Mesendoderm (in vitro differentiated cells): ENCODE results near the gene RPS6KB2. TPM values are rescaled to one million over a fixed set of nuclear protein-coding genes. Genes with fewer than 3 reads are reported as not detected.
A peak's percentile ranks its signal among the peaks of the same experiment; 100 is the strongest.

ENCODE experiments used
- DNase-seq: peaks from one replicate; pipeline ENCODE4 v3.0.0; 2013
- H2AK5ac ChIP-seq: 2 replicates; pipeline ENCODE4 v1.6.1; 2013; ENCODE audit warnings: low read length, inconsistent platforms
- H2BK120ac ChIP-seq: 2 replicates; pipeline ENCODE4 v1.6.1; 2013; ENCODE audit warnings: low read depth, mild to moderate bottlenecking, low read length, moderate library complexity, mixed read lengths
- H2BK15ac ChIP-seq: replicated peaks from 2 replicates; pipeline ENCODE4 v1.6.1; 2013; ENCODE audit warnings: low read depth, mild to moderate bottlenecking, moderate library complexity
- H2BK5ac ChIP-seq: 2 replicates; pipeline ENCODE4 v1.6.1; 2013; ENCODE audit warnings: low read length, inconsistent platforms
- H3K18ac ChIP-seq: 2 replicates; pipeline ENCODE4 v1.6.1; 2013; ENCODE audit warnings: mild to moderate bottlenecking, low read length, mixed read lengths
- H3K23ac ChIP-seq: one replicate; pipeline ENCODE4 v1.6.1; 2013; ENCODE audit warnings: low read length
- H3K27ac ChIP-seq: 2 replicates; pipeline ENCODE4 v1.5.1; 2013; ENCODE audit warnings: low read depth, mild to moderate bottlenecking, inconsistent platforms, low read length, moderate library complexity
- H3K27me3 ChIP-seq: 2 replicates; pipeline ENCODE4 v1.6.1; 2013; ENCODE audit warnings: low read length, control low read depth, mild to moderate bottlenecking, inconsistent platforms; ENCODE audit not compliant: insufficient read depth, poor library complexity
- H3K36me3 ChIP-seq: 2 replicates; pipeline ENCODE4 v1.6.1; 2013; ENCODE audit warnings: low read length, inconsistent platforms; ENCODE audit not compliant: control insufficient read depth, insufficient read depth
- H3K4ac ChIP-seq: one replicate; pipeline ENCODE4 v1.6.1; 2013; ENCODE audit warnings: low read depth, mild to moderate bottlenecking, low read length, moderate library complexity
- H3K4me1 ChIP-seq: 2 replicates; pipeline ENCODE4 v1.6.1; 2013; ENCODE audit warnings: low read depth, low read length, inconsistent platforms; ENCODE audit not compliant: control insufficient read depth
- H3K4me2 ChIP-seq: 2 replicates; pipeline ENCODE4 v1.6.1; 2013; ENCODE audit warnings: low read length
- H3K4me3 ChIP-seq: 2 replicates; pipeline ENCODE4 v1.5.1; 2013; ENCODE audit warnings: mild to moderate bottlenecking, low read length
- H3K56ac ChIP-seq: one replicate; pipeline ENCODE4 v1.6.1; 2013; ENCODE audit warnings: low read length
- H3K79me1 ChIP-seq: 2 replicates; pipeline ENCODE4 v1.6.1; 2013; ENCODE audit warnings: low read length, inconsistent platforms
- H3K79me2 ChIP-seq: 2 replicates; pipeline ENCODE4 v1.6.1; 2013; ENCODE audit warnings: mild to moderate bottlenecking, low read length; ENCODE audit not compliant: control insufficient read depth, insufficient read depth
- H3K9ac ChIP-seq: 2 replicates; pipeline ENCODE4 v1.6.1; 2013; ENCODE audit warnings: low read length, inconsistent platforms
- H4K5ac ChIP-seq: one replicate; pipeline ENCODE4 v1.6.1; 2013; ENCODE audit warnings: low read length
- H4K8ac ChIP-seq: one replicate; pipeline ENCODE4 v1.6.1; 2013; ENCODE audit warnings: low read depth, mild to moderate bottlenecking, control low read depth, low read length, moderate library complexity
- WGBS: extraction: QIAGEN DNeasy Blood & Tissue Kit; methylation state at CpG from one replicate; pipeline ENCODE4 v1.1.7; 2013; ENCODE audit warnings: low lambda C conversion rate, missing lambda C conversion rate; ENCODE audit not compliant: insufficient coverage; ENCODE audit errors: extremely low coverage; 5-methylcytosine and 5-hydroxymethylcytosine counted together
- polyA plus RNA-seq, 2 experiments: library from polyadenylated mRNA; stranded (reverse); fragments of 200-250 nt; gene quantifications; one replicate each; pipeline ENCODE4 v1.2.3, GENCODE V29; 2013

Gene RPS6KB2
- 26.5 TPM for polyA plus RNA-seq (2013, experiment 1 of 2)
- polyA plus RNA-seq (2013, experiment 2 of 2), result 27.8 TPM

- peak within 1 kb of the TSS; percentile 52 for H3K18ac ChIP-seq
- peak within 1 kb of the TSS; percentile 100 for H3K4me2 ChIP-seq
- H3K4me1 ChIP-seq, result no peaks in the 10 kb centered on the region
- H4K5ac ChIP-seq, result no peak within 1 kb of the TSS
- no peak within 1 kb of the TSS for H3K27ac ChIP-seq
- H3K23ac ChIP-seq, result no peak within 1 kb of the TSS
- peak within 1 kb of the TSS; percentile 93 for H3K4me3 ChIP-seq
- peak within 1 kb of the TSS; percentile 99 for H3K56ac ChIP-seq
- peak within 1 kb of the TSS; percentile 54 for H2AK5ac ChIP-seq
- H3K36me3 ChIP-seq, result peaks cover 2% of the 10 kb centered on the region
- peaks cover 9% of the 10 kb centered on the region for H3K79me1 ChIP-seq
- no peak within 1 kb of the TSS for H3K4ac ChIP-seq
- DNase-seq, result peak; percentile 98
- no peak within 1 kb of the TSS for H2BK5ac ChIP-seq
- no CpG with 5 or more reads among the region's 68 CpGs for WGBS
- no peaks in the 10 kb centered on the region for H3K27me3 ChIP-seq
- H2BK15ac ChIP-seq, result no peak within 1 kb of the TSS
- H2BK120ac ChIP-seq, result no peak within 1 kb of the TSS
- H3K9ac ChIP-seq, result peak within 1 kb of the TSS; percentile 98
- peak within 1 kb of the TSS; percentile 67 for H4K8ac ChIP-seq
- peaks cover 9% of the 10 kb centered on the region for H3K79me2 ChIP-seq
Measured at GRCh38 chr11:67428052-67429001, at the start of gene RPS6KB2. RPS6KB2 (plus strand) TSS chr11:67428494; CDS start chr11:67428546, 52 bp downstream.

GRCh38 chr11:67378544-67378943 is 49.8 kb upstream of the RPS6KB2 start:
- no peak overlapping the region for H3K27ac ChIP-seq
- H3K9ac ChIP-seq, result no peak overlapping the region
- H2BK120ac ChIP-seq, result no peak overlapping the region
- no peak overlapping the region for H3K56ac ChIP-seq
- peaks cover 14% of the 10 kb centered on the region for H3K4me1 ChIP-seq
- no peaks in the 10 kb centered on the region for H3K27me3 ChIP-seq
- DNase-seq, result no peak
- WGBS, result no CpG with 5 or more reads among the region's 4 CpGs
- no peak overlapping the region for H2AK5ac ChIP-seq
- H3K36me3 ChIP-seq, result no peaks in the 10 kb centered on the region
- no peaks in the 10 kb centered on the region for H3K79me2 ChIP-seq
- H3K23ac ChIP-seq, result no peak overlapping the region
- no peak overlapping the region for H4K8ac ChIP-seq
- H3K4me2 ChIP-seq, result no peak overlapping the region
- H3K4ac ChIP-seq, result no peak overlapping the region
- no peak overlapping the region for H2BK5ac ChIP-seq
- no peak overlapping the region for H3K18ac ChIP-seq
- no peaks in the 10 kb centered on the region for H3K79me1 ChIP-seq
- no peak overlapping the region for H2BK15ac ChIP-seq
- H3K4me3 ChIP-seq, result no peak overlapping the region
- H4K5ac ChIP-seq, result no peak overlapping the region

GRCh38 chr11:67379061-67380058 is 48.9 kb upstream of the RPS6KB2 start:
- Histone ChIP-seq H2BK120ac (no peak overlapping the region), H4K8ac (no peak overlapping the region), H3K56ac (peak overlapping the region; percentile 56), H2AK5ac (no peak overlapping the region), H3K79me2 (no peaks in the 10 kb centered on the region), H3K27ac (no peak overlapping the region), H2BK5ac (no peak overlapping the region), H3K9ac (no peak overlapping the region), H3K4me2 (no peak overlapping the region), H3K4me1 (peaks cover 12% of the 10 kb centered on the region), H4K5ac (no peak overlapping the region), H3K18ac (peak overlapping the region; percentile 2), H3K27me3 (no peaks in the 10 kb centered on the region), H3K79me1 (no peaks in the 10 kb centered on the region), H3K23ac (no peak overlapping the region), H3K36me3 (no peaks in the 10 kb centered on the region), H3K4ac (peak overlapping the region; percentile 46), H2BK15ac (no peak overlapping the region), H3K4me3 (no peak overlapping the region)
- WGBS, result no CpG with 5 or more reads among the region's 23 CpGs
- no peak for DNase-seq

- H3K18ac ChIP-seq, result no peak overlapping the region
- no peak overlapping the region for H3K4me3 ChIP-seq
- no peak overlapping the region for H2BK5ac ChIP-seq
- H3K79me2 ChIP-seq, result no peaks in the 10 kb centered on the region
- H3K4ac ChIP-seq, result no peak overlapping the region
- H3K36me3 ChIP-seq, result no peaks in the 10 kb centered on the region
- H3K23ac ChIP-seq, result no peak overlapping the region
- H4K8ac ChIP-seq, result no peak overlapping the region
- H2BK120ac ChIP-seq, result no peak overlapping the region
- no peak overlapping the region for H2AK5ac ChIP-seq
- WGBS, result no CpG with 5 or more reads among the region's 13 CpGs
- H2BK15ac ChIP-seq, result no peak overlapping the region
- no peaks in the 10 kb centered on the region for H3K27me3 ChIP-seq
- H3K4me2 ChIP-seq, result no peak overlapping the region
- no peak overlapping the region for H3K56ac ChIP-seq
- no peak overlapping the region for H3K27ac ChIP-seq
- H3K4me1 ChIP-seq, result peaks cover under 1% of the 10 kb centered on the region
- no peak for DNase-seq
- H4K5ac ChIP-seq, result no peak overlapping the region
- no peaks in the 10 kb centered on the region for H3K79me1 ChIP-seq
- H3K9ac ChIP-seq, result no peak overlapping the region
Measured at GRCh38 chr11:67381244-67381972, 46.9 kb upstream of the RPS6KB2 start.
